ENCODE data around the gene MGST2. TPM values are rescaled to one million over a fixed set of nuclear protein-coding genes. Genes with fewer than 3 reads are reported as not detected.

The MGST2 gene
- total RNA-seq, 1 donor from 2014 or later, result 17.6 TPM

DNA sequence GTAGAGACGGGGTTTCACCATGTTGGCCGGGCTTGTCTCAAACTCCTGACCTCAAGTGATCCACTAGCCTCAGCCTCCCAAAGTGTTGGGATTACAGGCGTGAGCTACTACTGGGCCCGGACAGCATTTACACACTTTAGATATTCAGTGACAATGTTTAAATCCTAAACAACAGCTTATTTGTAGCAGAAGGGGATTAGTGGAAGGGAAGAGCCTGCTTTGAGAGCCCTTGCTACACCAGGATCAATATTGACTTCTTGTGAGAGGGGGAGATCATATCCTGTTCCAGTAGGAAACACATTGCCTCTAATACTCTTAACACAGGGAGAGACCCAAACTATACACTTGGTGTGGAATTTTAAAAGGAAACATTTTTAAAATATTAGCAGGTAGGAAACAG, 7.1 kb downstream of the MGST2 start:
- Mint-ChIP-seq H3K27me3 (ENCODE audit: low read depth, unreplicated experiment) (no peaks in the 10 kb centered on the region), H3K4me3 (ENCODE audit: unreplicated experiment) (no peak overlapping the region), H3K36me3 (ENCODE audit: low read depth, unreplicated experiment) (no peaks in the 10 kb centered on the region), H3K9me3 (ENCODE audit: unreplicated experiment) (no peaks in the 10 kb centered on the region), H3K4me1 (ENCODE audit: low read depth, unreplicated experiment) (no peaks in the 10 kb centered on the region), H3K27ac (ENCODE audit: unreplicated experiment) (no peak overlapping the region)
- Histone ChIP-seq H3K4me3 (ENCODE audit: insufficient read depth, low read depth, low read length) (no peak overlapping the region), H2AFZ (ENCODE audit: low read depth, low read length) (no peak overlapping the region), H3K9me3 (ENCODE audit: insufficient read depth, low read depth, low read length) (no peaks in the 10 kb centered on the region), H3K27me3 (ENCODE audit: insufficient read depth, low read length) (no peaks in the 10 kb centered on the region), H3K36me3 (ENCODE audit: insufficient read depth, low read length) (no peaks in the 10 kb centered on the region), H4K20me1 (ENCODE audit: insufficient read depth, low read length) (no peaks in the 10 kb centered on the region), H3K27ac (ENCODE audit: low read depth, low read length) (no peak overlapping the region), H3K79me2 (ENCODE audit: insufficient read depth, low read length) (peaks cover 10% of the 10 kb centered on the region), H3K4me1 (ENCODE audit: insufficient read depth, low read length) (no peaks in the 10 kb centered on the region), H3K9ac (ENCODE audit: low read length) (no peak overlapping the region), H3K4me2 (ENCODE audit: low read length) (no peak overlapping the region)
- TF ChIP-seq, protein P1, sequence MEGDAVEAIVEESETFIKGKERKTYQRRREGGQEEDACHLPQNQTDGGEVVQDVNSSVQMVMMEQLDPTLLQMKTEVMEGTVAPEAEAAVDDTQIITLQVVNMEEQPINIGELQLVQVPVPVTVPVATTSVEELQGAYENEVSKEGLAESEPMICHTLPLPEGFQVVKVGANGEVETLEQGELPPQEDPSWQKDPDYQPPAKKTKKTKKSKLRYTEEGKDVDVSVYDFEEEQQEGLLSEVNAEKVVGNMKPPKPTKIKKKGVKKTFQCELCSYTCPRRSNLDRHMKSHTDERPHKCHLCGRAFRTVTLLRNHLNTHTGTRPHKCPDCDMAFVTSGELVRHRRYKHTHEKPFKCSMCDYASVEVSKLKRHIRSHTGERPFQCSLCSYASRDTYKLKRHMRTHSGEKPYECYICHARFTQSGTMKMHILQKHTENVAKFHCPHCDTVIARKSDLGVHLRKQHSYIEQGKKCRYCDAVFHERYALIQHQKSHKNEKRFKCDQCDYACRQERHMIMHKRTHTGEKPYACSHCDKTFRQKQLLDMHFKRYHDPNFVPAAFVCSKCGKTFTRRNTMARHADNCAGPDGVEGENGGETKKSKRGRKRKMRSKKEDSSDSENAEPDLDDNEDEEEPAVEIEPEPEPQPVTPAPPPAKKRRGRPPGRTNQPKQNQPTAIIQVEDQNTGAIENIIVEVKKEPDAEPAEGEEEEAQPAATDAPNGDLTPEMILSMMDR (IDR thresholded peaks at IDR 0.05; ENCODE audit: insufficient read depth, low read depth, low read length), result no peak
- no peak for TF ChIP-seq EZH2 (IDR thresholded peaks at IDR 0.05; ENCODE audit: insufficient read depth, low read length)
- FAIRE-seq (no peak), DNase-seq (ENCODE audit: low read depth) (no peak)

DNA sequence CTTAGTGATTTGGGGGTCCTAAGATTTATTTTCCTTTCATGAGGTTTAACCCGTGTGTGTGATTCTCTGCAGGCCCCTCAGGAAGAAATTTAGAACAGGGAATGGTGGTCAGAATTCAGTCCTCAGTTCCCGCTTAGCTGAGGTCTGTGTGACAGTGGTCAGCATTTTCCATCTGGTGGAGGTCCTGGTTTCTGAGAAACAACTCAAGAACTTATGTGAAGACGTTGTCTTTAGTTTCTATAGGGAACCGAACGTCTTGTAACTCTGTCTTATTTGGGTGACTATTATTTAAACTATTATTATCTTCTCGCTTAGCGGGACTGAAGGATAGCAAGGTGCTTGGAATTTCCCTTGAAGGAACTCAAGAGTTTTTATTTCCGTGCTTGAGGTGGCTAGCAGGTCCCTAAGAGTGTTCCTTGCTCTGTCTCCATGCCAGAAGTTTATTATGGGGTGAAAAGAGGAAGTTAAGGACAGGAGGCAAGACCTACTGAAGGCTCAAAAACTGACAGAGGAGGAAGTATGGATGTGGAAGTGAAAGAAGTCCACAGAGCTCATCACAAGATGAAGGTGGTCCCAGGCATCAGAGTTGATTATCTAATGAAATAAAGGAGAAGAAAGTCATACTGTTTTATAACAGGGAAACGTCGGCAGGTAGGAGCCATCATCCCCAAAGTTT, 9.4 kb downstream of the MGST2 start:
- H3K27ac Mint-ChIP-seq (ENCODE audit: unreplicated experiment), result no peak overlapping the region
- peaks cover 5% of the 10 kb centered on the region for H3K9me3 Mint-ChIP-seq (ENCODE audit: unreplicated experiment)
- Histone ChIP-seq H3K4me1 (ENCODE audit: insufficient read depth, low read length) (no peaks in the 10 kb centered on the region), H3K4me3 (ENCODE audit: insufficient read depth, low read depth, low read length) (no peak overlapping the region), H3K27ac (ENCODE audit: low read depth, low read length) (no peak overlapping the region), H3K27me3 (ENCODE audit: insufficient read depth, low read length) (no peaks in the 10 kb centered on the region), H3K36me3 (ENCODE audit: insufficient read depth, low read length) (no peaks in the 10 kb centered on the region), H3K9me3 (ENCODE audit: insufficient read depth, low read depth, low read length) (no peaks in the 10 kb centered on the region), H2AFZ (ENCODE audit: low read depth, low read length) (no peak overlapping the region), H3K79me2 (ENCODE audit: insufficient read depth, low read length) (peaks cover 5% of the 10 kb centered on the region), H3K4me2 (ENCODE audit: low read length) (no peak overlapping the region), H3K9ac (ENCODE audit: low read length) (no peak overlapping the region), H4K20me1 (ENCODE audit: insufficient read depth, low read length) (no peaks in the 10 kb centered on the region)
- no peak for TF ChIP-seq EZH2 (IDR thresholded peaks at IDR 0.05; ENCODE audit: insufficient read depth, low read length)
- TF ChIP-seq, protein P1 (IDR thresholded peaks at IDR 0.05; ENCODE audit: insufficient read depth, low read depth, low read length), result no peak
- no peaks in the 10 kb centered on the region for H3K27me3 Mint-ChIP-seq (ENCODE audit: low read depth, unreplicated experiment)
- no peaks in the 10 kb centered on the region for H3K4me1 Mint-ChIP-seq (ENCODE audit: low read depth, unreplicated experiment)
- H3K4me3 Mint-ChIP-seq (ENCODE audit: unreplicated experiment), result no peak overlapping the region
- FAIRE-seq (no peak), DNase-seq (ENCODE audit: low read depth) (no peak)
- H3K36me3 Mint-ChIP-seq (ENCODE audit: low read depth, unreplicated experiment), result peaks cover 9% of the 10 kb centered on the region

DNA sequence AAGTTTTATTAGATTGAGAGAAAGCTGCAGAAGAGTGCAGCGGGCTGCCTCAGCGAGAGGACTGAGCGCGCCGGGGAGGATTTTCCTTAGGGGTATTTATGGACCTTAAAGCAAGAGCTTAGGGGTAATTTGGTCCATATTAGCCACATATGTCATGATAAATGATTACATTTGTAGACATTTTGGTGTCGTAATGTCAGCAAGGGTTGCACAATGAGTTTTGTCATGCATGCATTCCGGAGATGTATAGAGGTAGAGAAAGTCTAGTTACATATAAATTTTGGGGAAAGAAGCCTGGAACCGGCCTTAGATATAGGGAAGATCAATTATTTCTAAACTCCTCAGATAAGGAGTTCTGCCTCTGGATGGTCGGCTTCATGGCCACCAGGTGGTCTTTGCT, 10.0 kb downstream of the MGST2 start:
- FAIRE-seq (no peak), DNase-seq (ENCODE audit: low read depth) (no peak)
- H2AFZ ChIP-seq (ENCODE audit: low read depth, low read length), result no peak overlapping the region

More for the DNA sequence above, 10.0 kb downstream of the MGST2 start:
- Histone ChIP-seq H3K27ac (ENCODE audit: low read depth, low read length) (no peak overlapping the region), H3K9ac (ENCODE audit: low read length) (no peak overlapping the region), H3K4me3 (ENCODE audit: insufficient read depth, low read depth, low read length) (no peak overlapping the region), H3K9me3 (ENCODE audit: insufficient read depth, low read depth, low read length) (no peaks in the 10 kb centered on the region), H3K4me2 (ENCODE audit: low read length) (no peak overlapping the region), H3K79me2 (ENCODE audit: insufficient read depth, low read length) (peaks cover 3% of the 10 kb centered on the region), H4K20me1 (ENCODE audit: insufficient read depth, low read length) (no peaks in the 10 kb centered on the region), H3K27me3 (ENCODE audit: insufficient read depth, low read length) (no peaks in the 10 kb centered on the region), H3K36me3 (ENCODE audit: insufficient read depth, low read length) (no peaks in the 10 kb centered on the region), H3K4me1 (ENCODE audit: insufficient read depth, low read length) (no peaks in the 10 kb centered on the region)
- Mint-ChIP-seq H3K4me3 (ENCODE audit: unreplicated experiment) (no peak overlapping the region), H3K27ac (ENCODE audit: unreplicated experiment) (no peak overlapping the region), H3K4me1 (ENCODE audit: low read depth, unreplicated experiment) (no peaks in the 10 kb centered on the region), H3K9me3 (ENCODE audit: unreplicated experiment) (peaks cover 5% of the 10 kb centered on the region), H3K27me3 (ENCODE audit: low read depth, unreplicated experiment) (no peaks in the 10 kb centered on the region), H3K36me3 (ENCODE audit: low read depth, unreplicated experiment) (peaks cover 9% of the 10 kb centered on the region)
- TF ChIP-seq, protein P1 (IDR thresholded peaks at IDR 0.05; ENCODE audit: insufficient read depth, low read depth, low read length), result no peak
- no peak for TF ChIP-seq EZH2 (IDR thresholded peaks at IDR 0.05; ENCODE audit: insufficient read depth, low read length)
